ENCODE data around the gene GSTM3.

- no peak for TF ChIP-seq POLR2A (IDR thresholded peaks at IDR 0.05)
- no peak for TF ChIP-seq CTCF (IDR thresholded peaks at IDR 0.05 in 8 of 11, conservative IDR thresholded peaks at IDR 0.05 in 3 of 11)
Observed at GRCh38 chr1:109763646-109764415, 23.0 kb upstream of the GSTM3 start, which contains the start of gene EPS8L3.
